Brain microvascular endothelial cell (primary cell): ENCODE measurements around the gene EYS.

ENCODE experiments used
- DNase-seq: peaks from one replicate; pipeline ENCODE4 v3.0.0-alpha.2; 2020
- H3K27ac ChIP-seq: fragments of 250-450 bp; sonication (Bioruptor Pico); 2 replicates; pipeline ENCODE4 v1.5.1; 2020; ENCODE audit warnings: mild to moderate bottlenecking, moderate library complexity
- H3K27me3 ChIP-seq: fragments of 250-450 bp; sonication (Bioruptor Pico); replicated peaks from 2 replicates; pipeline ENCODE4 v1.5.1; 2020; ENCODE audit warnings: mild to moderate bottlenecking
- H3K36me3 ChIP-seq: fragments of 250-450 bp; sonication (Bioruptor Pico); replicated peaks from 2 replicates; pipeline ENCODE4 v1.5.1; 2020; ENCODE audit warnings: mild to moderate bottlenecking
- H3K4me3 ChIP-seq: 2 replicates; pipeline ENCODE4 v1.5.1; 2011; ENCODE audit warnings: low read depth, mild to moderate bottlenecking, control low read depth, low read length, moderate library complexity
- CTCF ChIP-seq: IDR thresholded peaks from 2 replicates; pipeline ENCODE4 v1.5.1; 2011; ENCODE audit warnings: low read depth, mild to moderate bottlenecking, moderate library complexity, low read length, control low read depth, inconsistent platforms; ENCODE audit errors: missing control alignments
- in situ Hi-C: cut with HindIII; loops from 2 replicates; pipeline ENCODE4 v1.10.0; 2017; ENCODE audit warnings: low sequenced_read_pairs, low pct_ligation_motif_present

EYS gene

GRCh38 chr6:64786736-64787135 is 920.3 kb downstream of the EYS start:
- DNase-seq = no peak
- Histone ChIP-seq H3K36me3 (no peaks in the 10 kb centered on the region), H3K27me3 (no peaks in the 10 kb centered on the region), H3K4me3 (no peak overlapping the region), H3K27ac (no peak overlapping the region)
- in situ Hi-C loops = no loop called here
- TF ChIP-seq CTCF = no peak

GRCh38 chr6:64782877-64783276 is 924.1 kb downstream of the EYS start:
- TF ChIP-seq CTCF = no peak
- in situ Hi-C loops = no loop called here
- no peak for DNase-seq
- Histone ChIP-seq H3K27ac (no peak overlapping the region), H3K27me3 (no peaks in the 10 kb centered on the region), H3K4me3 (no peak overlapping the region), H3K36me3 (no peaks in the 10 kb centered on the region)

DNA sequence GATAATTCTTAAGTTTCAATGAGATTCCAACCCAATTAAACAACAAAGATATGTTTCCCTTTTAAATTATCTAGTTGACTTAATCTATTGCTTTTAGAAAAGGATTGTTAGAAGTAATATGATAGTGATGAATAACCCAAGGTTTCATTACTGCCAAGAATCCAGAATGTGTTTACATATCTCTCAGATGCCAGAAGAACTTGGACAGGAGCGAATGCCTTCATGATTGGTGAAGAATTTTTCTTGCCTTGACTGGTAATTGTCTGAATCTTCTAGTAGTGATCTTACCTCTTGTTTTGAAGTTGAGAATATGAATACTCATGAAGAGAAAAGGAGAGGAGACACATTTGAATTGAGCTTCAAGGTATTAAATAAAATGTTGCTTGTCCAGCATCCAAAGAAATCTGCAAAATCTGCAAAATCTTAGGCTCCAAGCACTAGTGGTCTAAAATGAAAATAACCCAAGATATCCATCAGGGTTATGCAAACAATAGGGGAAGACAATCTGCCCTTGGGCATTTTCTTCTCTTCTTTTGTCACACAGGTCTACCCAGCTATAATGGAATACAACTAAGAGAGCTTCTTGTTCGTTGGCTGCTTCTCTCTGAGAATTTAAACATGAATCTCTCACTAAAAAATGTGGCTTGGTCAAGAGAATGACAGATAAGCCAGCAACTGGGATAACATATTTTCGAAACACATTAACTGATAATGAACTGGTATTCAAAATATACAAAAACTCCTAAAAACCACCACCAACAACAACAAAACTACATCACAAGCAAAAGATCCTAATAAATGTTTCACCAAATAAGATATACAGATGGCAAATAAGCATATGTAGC is 928.9 kb downstream of the EYS start:
- in situ Hi-C loops = no loop called here
- no peak overlapping the region for H3K27ac ChIP-seq

DNA sequence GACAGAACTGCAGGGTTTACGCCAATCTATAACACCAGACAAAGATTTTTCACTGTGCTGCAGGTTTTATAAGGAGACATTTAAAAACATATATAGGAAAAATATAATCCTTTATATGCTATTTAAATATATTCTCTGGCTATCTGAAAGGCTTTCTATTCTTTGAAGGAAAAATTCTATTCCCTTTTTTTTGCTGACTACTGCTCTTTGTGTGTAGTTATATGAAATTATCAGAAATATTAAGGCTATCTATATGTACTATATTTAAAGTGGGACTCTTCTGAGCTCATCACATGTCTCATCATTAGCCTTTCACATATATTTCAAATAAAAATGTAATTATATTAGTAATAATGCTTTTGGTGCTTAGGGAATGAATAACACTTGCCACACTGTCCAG is 930.7 kb downstream of the EYS start:
- H3K36me3 ChIP-seq = no peaks in the 10 kb centered on the region
- in situ Hi-C loops = no loop called here
- H3K4me3 ChIP-seq = no peak overlapping the region
- TF ChIP-seq CTCF = no peak
- no peaks in the 10 kb centered on the region for H3K27me3 ChIP-seq
- no peak overlapping the region for H3K27ac ChIP-seq
- DNase-seq = no peak

More for the DNA sequence above, 928.9 kb downstream of the EYS start:
- Histone ChIP-seq H3K36me3 (no peaks in the 10 kb centered on the region), H3K4me3 (no peak overlapping the region), H3K27me3 (no peaks in the 10 kb centered on the region)
- DNase-seq = no peak
- TF ChIP-seq CTCF = no peak

DNA sequence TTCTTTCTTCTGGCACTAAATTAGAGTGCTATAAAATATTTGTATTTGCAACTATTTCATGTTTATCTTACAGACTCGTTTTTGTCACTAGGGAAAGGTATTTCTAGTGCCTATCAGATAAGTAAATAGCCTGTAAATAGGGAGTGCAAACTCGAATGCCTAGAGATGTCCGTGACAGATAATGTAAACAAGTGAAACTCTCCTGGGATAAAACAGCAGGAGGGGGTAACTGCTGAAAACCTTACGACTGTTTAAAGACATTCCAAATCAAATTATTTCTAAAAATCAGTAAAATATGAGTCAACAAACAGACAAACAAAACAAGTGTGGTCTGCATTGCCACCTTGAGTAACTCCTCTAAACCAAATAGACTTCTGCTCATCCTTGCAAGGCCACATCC is 932.1 kb downstream of the EYS start:
- no peak for TF ChIP-seq CTCF
- Histone ChIP-seq H3K27ac (no peak overlapping the region), H3K27me3 (no peaks in the 10 kb centered on the region), H3K36me3 (no peaks in the 10 kb centered on the region), H3K4me3 (no peak overlapping the region)
- no peak for DNase-seq
- in situ Hi-C loops = no loop called here

- Histone ChIP-seq H3K27me3 (no peaks in the 10 kb centered on the region), H3K27ac (no peak overlapping the region), H3K4me3 (no peak overlapping the region), H3K36me3 (no peaks in the 10 kb centered on the region)
- no peak for TF ChIP-seq CTCF
- no peak for DNase-seq
- in situ Hi-C loops = no loop called here
Observed at GRCh38 chr6:64750910-64751309, 956.1 kb downstream of the EYS start.
